Measurements from ENCODE around the gene PI4K2A. TPM values are rescaled to one million over a fixed set of nuclear protein-coding genes. Genes with fewer than 3 reads are reported as not detected.

Gene PI4K2A
- polyA plus RNA-seq = 37.4 TPM
- long read RNA-seq, donor 1, full-length matches to known transcripts = 6 of 6 reads
- long read RNA-seq, donor 1, partial matches to known transcripts = 0 of 6 reads
- long read RNA-seq, donor 1, other reads (novel, unspliced or antisense) = 0 of 6 reads
- long read RNA-seq, donor 2, full-length matches to known transcripts = 8 of 104 reads
- long read RNA-seq, donor 2, partial matches to known transcripts = 12 of 104 reads
- long read RNA-seq, donor 2, other reads (novel, unspliced or antisense) = 84 of 104 reads
- long read RNA-seq, donor 3 = 0 reads
- long read RNA-seq, donor 4 = 0 reads
- long read RNA-seq, donor 5, full-length matches to known transcripts = 1 of 1 reads
- long read RNA-seq, donor 5, partial matches to known transcripts = 0 of 1 reads
- long read RNA-seq, donor 5, other reads (novel, unspliced or antisense) = 0 of 1 reads
- long read RNA-seq, donor 6, full-length matches to known transcripts = 14 of 87 reads
- long read RNA-seq, donor 6, partial matches to known transcripts = 55 of 87 reads
- long read RNA-seq, donor 6, other reads (novel, unspliced or antisense) = 18 of 87 reads
- long read RNA-seq, donor 7, full-length matches to known transcripts = 3 of 3 reads
- long read RNA-seq, donor 7, partial matches to known transcripts = 0 of 3 reads
- long read RNA-seq, donor 7, other reads (novel, unspliced or antisense) = 0 of 3 reads
- long read RNA-seq, donor 8, full-length matches to known transcripts = 9 of 19 reads
- long read RNA-seq, donor 8, partial matches to known transcripts = 10 of 19 reads
- long read RNA-seq, donor 8, other reads (novel, unspliced or antisense) = 0 of 19 reads
- long read RNA-seq, donor 9, full-length matches to known transcripts = 10 of 31 reads
- long read RNA-seq, donor 9, partial matches to known transcripts = 21 of 31 reads
- long read RNA-seq, donor 9, other reads (novel, unspliced or antisense) = 0 of 31 reads
- long read RNA-seq, donor 10, full-length matches to known transcripts = 17 of 109 reads
- long read RNA-seq, donor 10, partial matches to known transcripts = 19 of 109 reads
- long read RNA-seq, donor 10, other reads (novel, unspliced or antisense) = 73 of 109 reads
- long read RNA-seq, donor 11, full-length matches to known transcripts = 6 of 55 reads
- long read RNA-seq, donor 11, partial matches to known transcripts = 9 of 55 reads
- long read RNA-seq, donor 11, other reads (novel, unspliced or antisense) = 40 of 55 reads

DNA sequence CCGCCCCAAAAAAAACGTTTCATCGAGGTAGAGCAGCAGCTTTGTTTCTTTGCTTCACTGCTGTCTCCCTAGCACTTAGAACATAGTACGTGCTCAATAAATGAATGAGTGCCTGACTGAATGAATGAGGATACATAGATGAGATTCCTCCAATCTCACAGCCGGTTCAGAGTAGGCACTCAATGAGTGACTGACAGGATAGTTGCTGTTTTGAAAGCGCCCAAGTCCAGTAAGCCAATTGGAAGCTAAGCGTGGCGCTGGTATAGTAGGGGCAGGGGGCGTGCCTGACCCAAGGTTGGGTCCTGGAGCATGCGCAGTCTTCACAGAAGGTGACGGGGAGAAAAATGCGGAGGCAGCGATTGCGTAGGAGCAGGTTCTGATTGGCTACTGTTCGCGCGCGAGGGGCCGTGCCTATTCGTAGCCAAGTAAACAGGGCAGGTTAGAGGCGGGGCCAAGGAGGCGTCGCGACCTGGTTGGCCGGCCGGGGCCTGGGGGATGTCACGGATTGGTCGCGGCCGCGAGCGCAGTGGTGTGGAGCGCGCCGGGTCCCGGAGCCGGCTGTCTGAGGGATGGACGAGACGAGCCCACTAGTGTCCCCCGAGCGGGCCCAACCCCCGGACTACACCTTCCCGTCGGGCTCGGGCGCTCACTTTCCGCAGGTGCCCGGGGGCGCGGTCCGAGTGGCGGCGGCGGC is at the start of gene PI4K2A:
Gene PI4K2A, plus strand, starts transcription at position 498 of the 694 bp plus-strand sequence. Its CDS starts 72 bp downstream, at position 570.
- H3K36me3 ChIP-seq (ENCODE audit: control insufficient read depth, insufficient read depth, low read length) = peaks cover 16% of the 10 kb centered on the region
- no peaks in the 10 kb centered on the region for H3K9me3 ChIP-seq (ENCODE audit: control insufficient read depth, low read depth, low read length)
- H3K27ac ChIP-seq (ENCODE audit: low read length) = peak within 1 kb of the TSS; percentile 55
- DNase-seq = peak; percentile 99 to 100
- no peaks in the 10 kb centered on the region for H3K27me3 ChIP-seq (ENCODE audit: control insufficient read depth, insufficient read depth, low read length)
- peaks cover 5% of the 10 kb centered on the region for H3K4me1 ChIP-seq (ENCODE audit: control insufficient read depth, insufficient read depth, low read length)
- WGBS (ENCODE audit: insufficient coverage, low lambda C conversion rate) = 17% methylated on average over 1 of the region's 54 CpGs
- H3K4me3 ChIP-seq (ENCODE audit: low read length) = peak within 1 kb of the TSS; percentile 64

- Histone ChIP-seq H3K4me3 (ENCODE audit: low read length) (no peak overlapping the region), H3K9me3 (ENCODE audit: control insufficient read depth, low read depth, low read length) (no peaks in the 10 kb centered on the region), H3K36me3 (ENCODE audit: control insufficient read depth, insufficient read depth, low read length) (no peaks in the 10 kb centered on the region), H3K27ac (ENCODE audit: low read length) (no peak overlapping the region), H3K27me3 (ENCODE audit: control insufficient read depth, insufficient read depth, low read length) (no peaks in the 10 kb centered on the region), H3K4me1 (ENCODE audit: control insufficient read depth, insufficient read depth, low read length) (peaks cover 14% of the 10 kb centered on the region)
- DNase-seq = peak; percentile 33 to 69
- no CpG with 5 or more reads among the region's 5 CpGs for WGBS (ENCODE audit: insufficient coverage, low lambda C conversion rate)
These were observed 49.5 kb upstream of the PI4K2A start for GRCh38 chr10:97590748-97591495.

DNA sequence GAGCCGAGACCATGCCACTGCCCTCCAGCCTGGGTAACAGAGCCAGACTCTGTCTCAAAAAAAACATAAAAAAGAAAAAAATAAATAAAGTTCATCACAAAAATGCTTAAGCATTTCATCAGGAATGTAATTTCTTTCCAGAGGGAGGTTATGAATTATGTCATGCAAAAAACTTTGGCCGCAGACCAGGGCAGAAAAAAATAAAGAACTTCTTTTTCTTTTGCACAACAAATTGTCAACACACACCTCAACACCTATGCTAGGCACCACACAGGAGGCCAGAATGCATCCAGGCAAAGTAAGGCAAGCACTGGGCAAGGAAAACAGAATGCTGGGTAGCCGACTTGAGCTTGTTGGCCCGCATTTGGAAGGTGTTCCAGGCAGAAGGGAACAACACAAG is 47.0 kb upstream of the PI4K2A start:
- peaks cover 14% of the 10 kb centered on the region for H3K4me1 ChIP-seq (ENCODE audit: control insufficient read depth, insufficient read depth, low read length)
- H3K27ac ChIP-seq (ENCODE audit: low read length) = no peak overlapping the region
- H3K4me3 ChIP-seq (ENCODE audit: low read length) = no peak overlapping the region
- no peaks in the 10 kb centered on the region for H3K27me3 ChIP-seq (ENCODE audit: control insufficient read depth, insufficient read depth, low read length)
- no peaks in the 10 kb centered on the region for H3K36me3 ChIP-seq (ENCODE audit: control insufficient read depth, insufficient read depth, low read length)
- DNase-seq = no peak
- H3K9me3 ChIP-seq (ENCODE audit: control insufficient read depth, low read depth, low read length) = no peaks in the 10 kb centered on the region
- WGBS (ENCODE audit: insufficient coverage, low lambda C conversion rate) = 82% methylated on average over 2 of the region's 4 CpGs

GRCh38 chr10:97596101-97597082 is 44.1 kb upstream of the PI4K2A start:
- no peak overlapping the region for H3K4me3 ChIP-seq (ENCODE audit: low read length)
- H3K27ac ChIP-seq (ENCODE audit: low read length) = no peak overlapping the region
- 60% methylated on average over 2 of the region's 10 CpGs for WGBS (ENCODE audit: insufficient coverage, low lambda C conversion rate)
- no peaks in the 10 kb centered on the region for H3K36me3 ChIP-seq (ENCODE audit: control insufficient read depth, insufficient read depth, low read length)
- DNase-seq = no peak
- no peaks in the 10 kb centered on the region for H3K9me3 ChIP-seq (ENCODE audit: control insufficient read depth, low read depth, low read length)
- no peaks in the 10 kb centered on the region for H3K4me1 ChIP-seq (ENCODE audit: control insufficient read depth, insufficient read depth, low read length)
- H3K27me3 ChIP-seq (ENCODE audit: control insufficient read depth, insufficient read depth, low read length) = no peaks in the 10 kb centered on the region

GRCh38 chr10:97597778-97598177 is 42.7 kb upstream of the PI4K2A start:
- Histone ChIP-seq H3K4me1 (ENCODE audit: control insufficient read depth, insufficient read depth, low read length) (no peaks in the 10 kb centered on the region), H3K4me3 (ENCODE audit: low read length) (no peak overlapping the region), H3K36me3 (ENCODE audit: control insufficient read depth, insufficient read depth, low read length) (no peaks in the 10 kb centered on the region), H3K27ac (ENCODE audit: low read length) (no peak overlapping the region), H3K9me3 (ENCODE audit: control insufficient read depth, low read depth, low read length) (no peaks in the 10 kb centered on the region), H3K27me3 (ENCODE audit: control insufficient read depth, insufficient read depth, low read length) (no peaks in the 10 kb centered on the region)
- no CpG with 5 or more reads among the region's 2 CpGs for WGBS (ENCODE audit: insufficient coverage, low lambda C conversion rate)
- DNase-seq = no peak

DNA sequence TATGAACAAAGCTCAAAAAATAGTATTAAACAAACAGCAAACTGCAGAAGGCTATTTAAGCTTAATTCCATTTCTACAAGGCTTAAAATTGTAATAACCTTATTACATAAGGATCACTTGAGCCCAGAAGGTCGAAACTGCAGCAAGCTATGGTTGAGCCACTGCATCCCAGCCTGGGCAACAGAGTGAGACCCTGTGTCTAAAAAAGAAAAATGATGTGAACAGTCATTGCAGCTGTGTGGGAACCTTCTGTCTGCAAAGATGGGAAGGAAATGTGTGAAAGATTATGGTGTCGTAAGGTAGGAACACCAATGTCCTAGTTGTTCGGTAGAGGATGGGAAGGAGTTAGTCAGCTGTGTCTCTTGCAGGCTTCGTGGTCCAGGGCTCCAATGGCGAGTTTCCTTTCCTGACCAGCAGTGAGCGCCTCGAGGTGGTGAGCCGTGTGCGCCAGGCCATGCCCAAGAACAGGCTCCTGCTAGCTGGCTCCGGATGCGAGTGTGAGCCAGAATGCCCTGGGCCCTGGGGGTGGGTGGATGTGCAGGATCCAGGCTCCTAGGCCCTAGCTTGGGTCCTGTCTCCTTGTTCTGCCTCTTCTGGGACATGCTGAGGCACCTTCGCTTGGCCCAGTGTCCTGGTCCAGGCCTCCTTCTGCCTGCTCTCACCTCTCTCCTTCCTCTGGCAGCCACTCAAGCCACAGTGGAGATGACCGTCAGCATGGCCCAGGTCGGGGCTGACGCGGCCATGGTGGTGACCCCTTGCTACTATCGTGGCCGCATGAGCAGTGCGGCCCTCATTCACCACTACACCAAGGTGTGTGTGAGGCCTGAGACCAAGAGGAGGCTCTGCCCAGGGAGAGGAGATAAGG is 41.8 kb upstream of the PI4K2A start:
- Histone ChIP-seq H3K4me1 (ENCODE audit: control insufficient read depth, insufficient read depth, low read length) (no peaks in the 10 kb centered on the region), H3K9me3 (ENCODE audit: control insufficient read depth, low read depth, low read length) (no peaks in the 10 kb centered on the region), H3K4me3 (ENCODE audit: low read length) (no peak overlapping the region), H3K36me3 (ENCODE audit: control insufficient read depth, insufficient read depth, low read length) (no peaks in the 10 kb centered on the region), H3K27me3 (ENCODE audit: control insufficient read depth, insufficient read depth, low read length) (no peaks in the 10 kb centered on the region), H3K27ac (ENCODE audit: low read length) (no peak overlapping the region)
- WGBS (ENCODE audit: insufficient coverage, low lambda C conversion rate) = no CpG with 5 or more reads among the region's 19 CpGs
- DNase-seq = no peak

- no peaks in the 10 kb centered on the region for H3K9me3 ChIP-seq (ENCODE audit: control insufficient read depth, low read depth, low read length)
- WGBS (ENCODE audit: insufficient coverage, low lambda C conversion rate) = no CpG with 5 or more reads among the region's 6 CpGs
- no peak overlapping the region for H3K4me3 ChIP-seq (ENCODE audit: low read length)
- no peak overlapping the region for H3K27ac ChIP-seq (ENCODE audit: low read length)
- no peak for DNase-seq
- H3K4me1 ChIP-seq (ENCODE audit: control insufficient read depth, insufficient read depth, low read length) = no peaks in the 10 kb centered on the region
- H3K27me3 ChIP-seq (ENCODE audit: control insufficient read depth, insufficient read depth, low read length) = no peaks in the 10 kb centered on the region
- H3K36me3 ChIP-seq (ENCODE audit: control insufficient read depth, insufficient read depth, low read length) = no peaks in the 10 kb centered on the region
These were observed 41.2 kb upstream of the PI4K2A start for GRCh38 chr10:97599272-97599619.

DNA sequence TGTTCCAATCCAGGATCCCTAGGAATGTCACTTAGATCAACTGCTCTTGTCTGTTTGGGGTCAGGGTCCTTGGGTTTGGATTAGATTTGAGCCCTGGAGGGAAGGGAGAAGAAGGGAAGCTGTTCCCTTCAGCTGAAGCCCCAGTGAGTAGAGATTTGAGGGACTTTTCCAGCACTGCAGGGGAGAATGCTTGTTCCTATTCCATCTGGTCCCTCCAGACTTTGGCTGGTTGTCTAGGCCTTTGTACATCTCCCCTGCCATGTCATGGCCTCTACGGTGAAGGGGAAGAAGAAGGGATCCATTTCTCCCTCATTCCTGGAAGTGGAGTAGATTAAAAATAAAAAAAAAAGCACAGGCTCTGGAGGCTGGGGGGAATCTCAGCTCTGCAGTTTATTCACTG is 39.9 kb upstream of the PI4K2A start:
- no peak for DNase-seq
- no CpG with 5 or more reads among the region's 1 CpG for WGBS (ENCODE audit: insufficient coverage, low lambda C conversion rate)
- no peaks in the 10 kb centered on the region for H3K36me3 ChIP-seq (ENCODE audit: control insufficient read depth, insufficient read depth, low read length)

More for the DNA sequence above, 39.9 kb upstream of the PI4K2A start:
- no peaks in the 10 kb centered on the region for H3K9me3 ChIP-seq (ENCODE audit: control insufficient read depth, low read depth, low read length)
- H3K27me3 ChIP-seq (ENCODE audit: control insufficient read depth, insufficient read depth, low read length) = no peaks in the 10 kb centered on the region
- no peak overlapping the region for H3K4me3 ChIP-seq (ENCODE audit: low read length)
- no peak overlapping the region for H3K27ac ChIP-seq (ENCODE audit: low read length)
- no peaks in the 10 kb centered on the region for H3K4me1 ChIP-seq (ENCODE audit: control insufficient read depth, insufficient read depth, low read length)

Measured in large intestine (tissue), 12 donors.